HUES48 (cell line): Measurements from ENCODE around the gene C10orf71.

Source experiments
- H3K27ac ChIP-seq: one replicate; pipeline ENCODE4 v1.7.0; 2013; ENCODE audit warnings: low read depth, low read length, inconsistent platforms
- H3K27me3 ChIP-seq: 2 replicates; pipeline ENCODE4 v1.6.1; 2013; ENCODE audit warnings: mild to moderate bottlenecking, low read length; ENCODE audit not compliant: control insufficient read depth, insufficient read depth
- H3K36me3 ChIP-seq: 2 replicates; pipeline ENCODE4 v1.6.1; 2013; ENCODE audit warnings: low read length; ENCODE audit not compliant: control insufficient read depth, insufficient read depth
- H3K4me1 ChIP-seq: 2 replicates; pipeline ENCODE4 v1.6.1; 2013; ENCODE audit warnings: mild to moderate bottlenecking, low read length; ENCODE audit not compliant: control insufficient read depth, insufficient read depth
- H3K4me3 ChIP-seq: 2 replicates; pipeline ENCODE4 v1.5.1; 2013; ENCODE audit warnings: mild to moderate bottlenecking, low read depth, low read length
- H3K9ac ChIP-seq: 2 replicates; pipeline ENCODE4 v1.6.1; 2013; ENCODE audit warnings: mild to moderate bottlenecking, low read depth, low read length, moderate library complexity
- H3K9me3 ChIP-seq: 2 replicates; pipeline ENCODE4 v1.6.1; 2013; ENCODE audit warnings: low read length; ENCODE audit not compliant: control insufficient read depth, insufficient read depth

C10orf71 gene

GRCh38 chr10:49335364-49335972 lies 36.5 kb downstream of the C10orf71 start:
- H3K27ac ChIP-seq, result no peak overlapping the region
- no peaks in the 10 kb centered on the region for H3K27me3 ChIP-seq
- H3K4me3 ChIP-seq, result no peak overlapping the region
- no peak overlapping the region for H3K9ac ChIP-seq
- H3K9me3 ChIP-seq, result no peaks in the 10 kb centered on the region
- no peaks in the 10 kb centered on the region for H3K36me3 ChIP-seq
- no peaks in the 10 kb centered on the region for H3K4me1 ChIP-seq

GRCh38 chr10:49338604-49339003 lies 39.6 kb downstream of the C10orf71 start:
- Histone ChIP-seq H3K9me3 (no peaks in the 10 kb centered on the region), H3K4me3 (no peak overlapping the region), H3K27ac (no peak overlapping the region), H3K36me3 (no peaks in the 10 kb centered on the region), H3K4me1 (no peaks in the 10 kb centered on the region), H3K27me3 (no peaks in the 10 kb centered on the region), H3K9ac (no peak overlapping the region)

DNA sequence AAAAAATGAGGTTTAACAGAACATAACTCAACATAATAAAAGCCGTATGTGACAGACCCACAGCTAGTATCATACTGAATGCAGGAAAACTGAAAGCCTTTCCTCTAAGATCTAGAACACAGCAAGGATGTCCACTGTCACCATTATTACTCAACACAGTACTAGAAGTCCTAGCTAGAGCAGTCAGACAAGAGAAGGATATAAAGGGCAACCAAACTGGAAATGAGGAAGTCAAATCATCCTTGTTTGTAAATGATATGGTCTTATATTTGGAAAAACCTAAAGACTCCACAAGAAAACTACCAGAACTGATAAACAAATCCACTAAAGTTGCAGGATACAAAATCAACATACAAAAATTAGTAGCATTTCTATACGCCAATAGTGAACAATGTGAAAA lies 45.9 kb downstream of the C10orf71 start:
- no peak overlapping the region for H3K27ac ChIP-seq
- H3K4me3 ChIP-seq, result no peak overlapping the region
- H3K4me1 ChIP-seq, result no peaks in the 10 kb centered on the region
- H3K9ac ChIP-seq, result no peak overlapping the region
- no peaks in the 10 kb centered on the region for H3K9me3 ChIP-seq
- no peaks in the 10 kb centered on the region for H3K27me3 ChIP-seq
- no peaks in the 10 kb centered on the region for H3K36me3 ChIP-seq

- H3K4me3 ChIP-seq, result no peak overlapping the region
- H3K36me3 ChIP-seq, result no peaks in the 10 kb centered on the region
- H3K27me3 ChIP-seq, result no peaks in the 10 kb centered on the region
- no peaks in the 10 kb centered on the region for H3K9me3 ChIP-seq
- H3K9ac ChIP-seq, result no peak overlapping the region
- H3K27ac ChIP-seq, result no peak overlapping the region
- no peaks in the 10 kb centered on the region for H3K4me1 ChIP-seq
These were observed 48.4 kb downstream of the C10orf71 start for GRCh38 chr10:49347342-49347741.

DNA sequence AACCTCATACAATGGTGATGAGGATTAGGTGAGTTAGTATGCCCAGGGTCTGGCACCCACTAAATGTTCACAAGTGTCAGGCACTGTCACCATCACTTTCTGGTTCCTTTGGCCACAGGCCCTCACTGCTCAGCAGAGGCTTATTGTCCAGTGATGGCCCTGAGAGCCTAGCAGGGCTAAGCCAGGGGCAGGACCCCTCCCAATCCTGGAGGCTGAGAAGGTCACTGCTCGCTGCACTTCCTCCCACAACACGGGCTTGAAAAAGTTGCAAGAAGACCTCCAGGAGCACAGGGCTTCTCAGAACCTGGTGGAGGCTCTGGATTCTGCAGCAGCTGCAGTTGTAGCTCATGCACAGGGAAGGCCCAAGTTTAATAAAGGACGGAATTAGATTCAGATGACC lies 48.9 kb downstream of the C10orf71 start:
- H3K4me1 ChIP-seq, result no peaks in the 10 kb centered on the region
- H3K9me3 ChIP-seq, result no peaks in the 10 kb centered on the region
- H3K9ac ChIP-seq, result no peak overlapping the region
- H3K36me3 ChIP-seq, result no peaks in the 10 kb centered on the region
- H3K4me3 ChIP-seq, result no peak overlapping the region
- no peaks in the 10 kb centered on the region for H3K27me3 ChIP-seq
- no peak overlapping the region for H3K27ac ChIP-seq

- H3K27me3 ChIP-seq, result no peaks in the 10 kb centered on the region
- H3K9ac ChIP-seq, result no peak overlapping the region
- H3K36me3 ChIP-seq, result no peaks in the 10 kb centered on the region
- H3K9me3 ChIP-seq, result no peaks in the 10 kb centered on the region
- H3K4me1 ChIP-seq, result no peaks in the 10 kb centered on the region
- H3K27ac ChIP-seq, result no peak overlapping the region
- H3K4me3 ChIP-seq, result no peak overlapping the region
These were observed 49.6 kb downstream of the C10orf71 start for GRCh38 chr10:49348593-49348992.

DNA sequence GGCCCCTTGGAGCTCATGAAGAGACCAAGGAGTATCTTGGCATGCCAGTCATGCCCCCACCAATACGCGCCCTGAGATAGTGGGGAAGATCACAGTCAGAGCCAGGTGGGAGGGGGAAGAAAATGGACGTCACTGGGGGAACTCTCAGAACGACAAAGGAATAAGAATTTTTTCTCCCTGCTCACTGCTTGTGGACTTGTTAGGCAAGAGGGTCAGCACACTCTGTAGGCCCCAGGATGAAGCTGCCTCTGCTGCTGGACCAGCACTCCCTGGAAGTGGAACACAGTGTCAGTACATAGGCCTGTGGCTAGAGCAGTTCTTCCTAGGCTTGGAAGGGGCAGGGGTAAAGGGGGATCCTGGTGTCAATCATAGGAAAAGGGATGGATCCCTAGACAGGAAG lies 50.4 kb downstream of the C10orf71 start:
- Histone ChIP-seq H3K27me3 (no peaks in the 10 kb centered on the region), H3K9ac (no peak overlapping the region), H3K9me3 (no peaks in the 10 kb centered on the region), H3K4me3 (no peak overlapping the region), H3K36me3 (no peaks in the 10 kb centered on the region), H3K4me1 (no peaks in the 10 kb centered on the region), H3K27ac (no peak overlapping the region)

DNA sequence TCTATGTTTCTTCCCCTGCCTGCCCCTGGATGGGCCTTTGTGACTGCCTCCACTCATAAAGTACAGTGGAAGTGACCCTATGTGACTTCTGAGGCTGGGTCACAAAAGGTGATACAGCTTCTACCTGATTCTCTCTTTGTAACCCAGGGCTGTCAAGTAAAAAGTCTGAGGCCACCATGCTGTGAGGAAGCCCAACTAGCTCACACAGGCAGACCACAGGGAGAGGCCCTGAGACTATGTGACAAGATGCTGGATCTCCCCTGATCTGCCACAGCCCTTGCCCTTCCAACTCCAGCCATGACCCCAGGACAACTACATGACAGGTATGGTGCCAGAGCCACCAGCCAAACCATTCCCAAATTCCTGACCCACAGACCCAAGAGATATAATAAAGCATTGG lies 51.2 kb downstream of the C10orf71 start:
- Histone ChIP-seq H3K9me3 (no peaks in the 10 kb centered on the region), H3K4me3 (no peak overlapping the region), H3K4me1 (no peaks in the 10 kb centered on the region), H3K9ac (no peak overlapping the region), H3K36me3 (no peaks in the 10 kb centered on the region), H3K27ac (no peak overlapping the region), H3K27me3 (no peaks in the 10 kb centered on the region)

GRCh38 chr10:49350846-49351532 lies 52.0 kb downstream of the C10orf71 start:
- H3K27ac ChIP-seq, result no peak overlapping the region
- H3K27me3 ChIP-seq, result no peaks in the 10 kb centered on the region
- H3K9me3 ChIP-seq, result no peaks in the 10 kb centered on the region
- H3K4me3 ChIP-seq, result no peak overlapping the region
- no peak overlapping the region for H3K9ac ChIP-seq
- H3K4me1 ChIP-seq, result no peaks in the 10 kb centered on the region
- H3K36me3 ChIP-seq, result no peaks in the 10 kb centered on the region

DNA sequence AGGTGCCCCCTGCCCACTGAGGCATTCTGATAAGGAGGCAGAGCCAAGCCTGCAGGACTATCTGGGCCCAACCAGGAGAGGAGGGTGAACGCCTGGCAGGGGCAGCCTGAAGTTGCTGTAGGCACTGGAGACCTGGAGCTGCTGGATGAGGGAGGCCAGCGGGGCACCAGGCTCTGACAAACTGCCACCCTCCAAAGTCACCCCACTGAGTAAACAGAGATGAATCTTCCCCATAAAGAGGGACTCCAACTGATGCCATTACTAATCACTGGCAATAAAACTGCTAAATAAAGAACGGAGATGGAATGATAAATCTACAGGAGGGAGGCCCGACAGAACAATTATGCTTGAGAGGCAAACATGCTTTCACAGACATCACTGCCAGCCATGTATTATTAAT lies 52.7 kb downstream of the C10orf71 start:
- H3K4me3 ChIP-seq, result no peak overlapping the region
- H3K9me3 ChIP-seq, result no peaks in the 10 kb centered on the region
- H3K27me3 ChIP-seq, result no peaks in the 10 kb centered on the region

GRCh38 chr10:49352323-49352722 lies 53.4 kb downstream of the C10orf71 start:
- Histone ChIP-seq H3K4me1 (no peaks in the 10 kb centered on the region), H3K4me3 (no peak overlapping the region), H3K36me3 (no peaks in the 10 kb centered on the region), H3K9me3 (no peaks in the 10 kb centered on the region), H3K27me3 (no peaks in the 10 kb centered on the region), H3K27ac (no peak overlapping the region), H3K9ac (no peak overlapping the region)

More for the DNA sequence above, 52.7 kb downstream of the C10orf71 start:
- H3K27ac ChIP-seq, result no peak overlapping the region
- no peaks in the 10 kb centered on the region for H3K4me1 ChIP-seq
- no peaks in the 10 kb centered on the region for H3K36me3 ChIP-seq
- H3K9ac ChIP-seq, result no peak overlapping the region
